CD4-positive, alpha-beta T cell treated with Interleukin-15 for 1 hour (primary cell): ENCODE measurements around the gene PPFIBP1.

Experiments
- DNase-seq: peaks from one replicate; pipeline ENCODE4 v3.0.0-alpha.2; 2020

The PPFIBP1 gene

GRCh38 chr12:27674989-27675388, 151.0 kb downstream of the PPFIBP1 start:
- DNase-seq, result no peak

GRCh38 chr12:27680619-27681018, 156.6 kb downstream of the PPFIBP1 start:
- DNase-seq, result no peak

GRCh38 chr12:27682534-27682933, 158.5 kb downstream of the PPFIBP1 start:
- no peak for DNase-seq

- DNase-seq, result no peak
These were observed 161.3 kb downstream of the PPFIBP1 start for GRCh38 chr12:27685274-27685673.

- DNase-seq, result no peak
These were observed 162.1 kb downstream of the PPFIBP1 start for GRCh38 chr12:27686147-27686546.

- DNase-seq, result no peak
These were observed 164.7 kb downstream of the PPFIBP1 start for GRCh38 chr12:27688671-27689070.

- no peak for DNase-seq
These were observed 165.7 kb downstream of the PPFIBP1 start for GRCh38 chr12:27689558-27690180.

GRCh38 chr12:27693403-27693802, 169.4 kb downstream of the PPFIBP1 start:
- DNase-seq, result no peak

GRCh38 chr12:27695556-27696292, 171.7 kb downstream of the PPFIBP1 start:
- no peak for DNase-seq

- no peak for DNase-seq
These were observed 172.3 kb downstream of the PPFIBP1 start, which contains the start of gene REP15 for GRCh38 chr12:27696293-27696652. Gene REP15, plus strand, starts transcription at chr12:27696447. Its CDS starts 116 bp downstream, at chr12:27696563.

GRCh38 chr12:27696864-27697564, 173.0 kb downstream of the PPFIBP1 start:
- no peak for DNase-seq

GRCh38 chr12:27703720-27704452, 179.9 kb downstream of the PPFIBP1 start:
- DNase-seq, result peak; percentile 55

GRCh38 chr12:27705263-27705662, 181.3 kb downstream of the PPFIBP1 start:
- DNase-seq, result no peak

GRCh38 chr12:27707216-27707615, 183.2 kb downstream of the PPFIBP1 start:
- DNase-seq, result no peak

GRCh38 chr12:27709212-27709931, 185.4 kb downstream of the PPFIBP1 start:
- DNase-seq, result no peak

GRCh38 chr12:27709932-27710591, 186.1 kb downstream of the PPFIBP1 start:
- no peak for DNase-seq

GRCh38 chr12:27710592-27711316, 186.7 kb downstream of the PPFIBP1 start, which contains the start of gene MRPS35:
Gene MRPS35, plus strand, starts transcription at chr12:27710832. Its CDS starts 12 bp downstream, at chr12:27710844.
- DNase-seq, result peak; percentile 90

GRCh38 chr12:27711317-27711682, 187.3 kb downstream of the PPFIBP1 start:
- DNase-seq, result no peak

GRCh38 chr12:27711967-27712366, 188.0 kb downstream of the PPFIBP1 start:
- no peak for DNase-seq

- no peak for DNase-seq
These were observed 199.2 kb downstream of the PPFIBP1 start for GRCh38 chr12:27723212-27723611.

GRCh38 chr12:27730097-27730588, 206.1 kb downstream of the PPFIBP1 start:
- no peak for DNase-seq
